ENCODE data around the gene PRR15. TPM values are rescaled to one million over a fixed set of nuclear protein-coding genes. Genes with fewer than 3 reads are reported as not detected.
"Not testable (repeated sequence)": the region's sequence is repeated elsewhere in the genome, so short reads cannot be mapped to it uniquely, and the experiment has no call there.

The PRR15 gene
- 1.3 and 5.2 TPM in 2 replicates for total RNA-seq

GRCh38 chr7:29563590-29564495, at the start of gene PRR15:
Gene PRR15 (plus strand): TSS chr7:29563835. CDS start chr7:29566330, 2,495 bp downstream.
- peak; percentile 23 for DNase-seq (ENCODE audit: low read depth)
- no peak for TF ChIP-seq CTCF (IDR thresholded peaks at IDR 0.05; ENCODE audit: insufficient read depth, low read depth, low read length)
- peak within 1 kb of the TSS; percentile 58 for H3K4me3 ChIP-seq (ENCODE audit: low read depth, low read length)

- DNase-seq (ENCODE audit: low read depth): no peak
- no peak overlapping the region for H3K4me3 ChIP-seq (ENCODE audit: low read depth, low read length)
- TF ChIP-seq CTCF (IDR thresholded peaks at IDR 0.05; ENCODE audit: insufficient read depth, low read depth, low read length): no peak
Measured at GRCh38 chr7:29516491-29516890, 47.1 kb upstream of the PRR15 start.

- TF ChIP-seq CTCF (IDR thresholded peaks at IDR 0.05; ENCODE audit: insufficient read depth, low read depth, low read length): no peak
- no peak overlapping the region for H3K4me3 ChIP-seq (ENCODE audit: low read depth, low read length)
- DNase-seq (ENCODE audit: low read depth): no peak
Measured at GRCh38 chr7:29518616-29519015, 45.0 kb upstream of the PRR15 start.

- H3K4me3 ChIP-seq (ENCODE audit: low read depth, low read length): no peak overlapping the region
- DNase-seq (ENCODE audit: low read depth): no peak
- no peak for TF ChIP-seq CTCF (IDR thresholded peaks at IDR 0.05; ENCODE audit: insufficient read depth, low read depth, low read length)
Measured at GRCh38 chr7:29523728-29524127, 39.9 kb upstream of the PRR15 start.

GRCh38 chr7:29527505-29528108, 36.0 kb upstream of the PRR15 start:
- no peak for DNase-seq (ENCODE audit: low read depth)
- H3K4me3 ChIP-seq (ENCODE audit: low read depth, low read length): no peak overlapping the region
- TF ChIP-seq CTCF (IDR thresholded peaks at IDR 0.05; ENCODE audit: insufficient read depth, low read depth, low read length): no peak

GRCh38 chr7:29528526-29528925, 35.1 kb upstream of the PRR15 start:
- not testable (repeated sequence) for H3K4me3 ChIP-seq (ENCODE audit: low read depth, low read length)

GRCh38 chr7:29538389-29538788, 25.2 kb upstream of the PRR15 start:
- no peak for TF ChIP-seq CTCF (IDR thresholded peaks at IDR 0.05; ENCODE audit: insufficient read depth, low read depth, low read length)
- H3K4me3 ChIP-seq (ENCODE audit: low read depth, low read length): no peak overlapping the region
- no peak for DNase-seq (ENCODE audit: low read depth)

More at GRCh38 chr7:29528526-29528925, 35.1 kb upstream of the PRR15 start:
- DNase-seq (ENCODE audit: low read depth): not testable (repeated sequence)

Measured in fibroblast of villous mesenchyme (primary cell).